GM20000 (cell line): ENCODE data around the gene IMMP2L.

Experiments used
- DNase-seq: peaks from one replicate; pipeline ENCODE4 v3.0.0; 2012; ENCODE audit warnings: low spot score
- CTCF ChIP-seq: IDR thresholded peaks from 2 replicates; pipeline ENCODE4 v1.5.1; 2012; ENCODE audit warnings: mild to moderate bottlenecking, control low read depth; ENCODE audit errors: extremely low read depth, missing control alignments

The IMMP2L gene

GRCh38 chr7:110867771-110868170 lies 694.5 kb downstream of the IMMP2L start:
- TF ChIP-seq CTCF, result no peak
- no peak for DNase-seq

GRCh38 chr7:110863258-110863657 lies 699.0 kb downstream of the IMMP2L start:
- no peak for DNase-seq
- no peak for TF ChIP-seq CTCF

GRCh38 chr7:110861163-110861562 lies 701.1 kb downstream of the IMMP2L start:
- DNase-seq, result no peak
- TF ChIP-seq CTCF, result no peak

GRCh38 chr7:110857106-110857505 lies 705.2 kb downstream of the IMMP2L start:
- TF ChIP-seq CTCF, result no peak
- no peak for DNase-seq

- no peak for TF ChIP-seq CTCF
- no peak for DNase-seq
Observed at GRCh38 chr7:110856704-110857103, 705.6 kb downstream of the IMMP2L start.

GRCh38 chr7:110854651-110855050 lies 707.6 kb downstream of the IMMP2L start:
- no peak for TF ChIP-seq CTCF

GRCh38 chr7:110854166-110854565 lies 708.1 kb downstream of the IMMP2L start:
- no peak for DNase-seq

More at GRCh38 chr7:110854651-110855050, 707.6 kb downstream of the IMMP2L start:
- DNase-seq, result no peak

More at GRCh38 chr7:110854166-110854565, 708.1 kb downstream of the IMMP2L start:
- TF ChIP-seq CTCF, result no peak
